DOHH2 (cell line): Measurements from ENCODE around the gene CDH16.

Source experiments
- CTCF ChIP-seq: fragments of 200-600 bp; sonication (generic); IDR thresholded peaks from one replicate; pipeline ENCODE4 v1.5.1; 2014; ENCODE audit warnings: antibody characterized with exemption, mild to moderate bottlenecking, low read depth, low read length; ENCODE audit not compliant: poor library complexity, severe bottlenecking
- EZH2phosphoT487 ChIP-seq: fragments of 200-600 bp; sonication (generic); IDR thresholded peaks from 2 replicates; pipeline ENCODE4 v1.6.1; 2017; ENCODE audit warnings: borderline replicate concordance, mild to moderate bottlenecking, antibody characterized with exemption, low read length, moderate library complexity, mixed read lengths

- TF ChIP-seq CTCF (no peak), EZH2phosphoT487 (no peak)
Measured at GRCh38 chr16:66863707-66864106, 55.0 kb downstream of the CDH16 start.
